Transverse colon (tissue), 4 donors: ENCODE measurements around the gene ACTRT2. TPM values are rescaled to one million over a fixed set of nuclear protein-coding genes. Genes with fewer than 3 reads are reported as not detected.

Source experiments
- DNase-seq: peaks from one replicate; pipeline ENCODE4 v3.0.0-alpha.2; 2019
- H3K27ac ChIP-seq, 4 donors: fragments of 200-600 bp; sonication (generic); 2 replicates each; pipeline ENCODE4 v1.5.1; 2016 to 2018; ENCODE audit warnings: inconsistent platforms in 4 of 4
- H3K27me3 ChIP-seq: fragments of 200-600 bp; sonication (generic); 2 replicates; pipeline ENCODE4 v1.5.1; 2017; ENCODE audit warnings: inconsistent platforms
- H3K36me3 ChIP-seq, 4 donors: fragments of 200-600 bp; sonication (generic); 2 replicates each; pipeline ENCODE4 v1.5.1; 2017 to 2019; ENCODE audit warnings: inconsistent platforms in 4 of 4
- H3K4me1 ChIP-seq, 4 donors: fragments of 200-600 bp; sonication (generic); 2 replicates each; pipeline ENCODE4 v1.5.1; 2017 to 2020; ENCODE audit warnings: inconsistent platforms in 4 of 4
- H3K4me3 ChIP-seq, 4 donors: fragments of 200-600 bp; sonication (generic); 1 replicate in 1 of 4; 2 replicates in 3 of 4; pipeline versions ENCODE4 v1.5.1 to v1.6.1; 2017 to 2019; ENCODE audit warnings: inconsistent platforms in 4 of 4
- H3K9me3 ChIP-seq, 2 donors: fragments of 200-600 bp; sonication (generic); 2 replicates each; pipeline ENCODE4 v1.5.1; 2017 to 2019; ENCODE audit warnings: inconsistent platforms in 2 of 2
- EP300 ChIP-seq: sonication (generic); formaldehyde crosslinking; IDR thresholded peaks from one replicate; pipeline ENCODE4 v1.6.1; 2017; ENCODE audit warnings: antibody characterized with exemption, low read depth
- POLR2A ChIP-seq: fragments of 450-650 bp; IDR thresholded peaks from one replicate; pipeline ENCODE4 v1.6.1; 2016; ENCODE audit warnings: antibody characterized with exemption, mild to moderate bottlenecking, moderate library complexity
- POLR2AphosphoS5 ChIP-seq, 3 donors: sonication (generic); formaldehyde crosslinking; IDR thresholded peaks; one replicate each; pipeline ENCODE4 v1.6.1; 2016; ENCODE audit warnings: antibody characterized with exemption in 3 of 3
- WGBS, 2 donors: methylation state at CpG; one replicate each; pipeline ENCODE4 v1.1.5; 2018; ENCODE audit warnings: low coverage in 1 of 2; 5-methylcytosine and 5-hydroxymethylcytosine counted together
- in situ Hi-C, 4 donors: fragments of 200-750 bp; cut with MboI; loops; one replicate each; pipeline versions ENCODE4 v1.15.0 to v1.15.1; 2017; ENCODE audit warnings: low sequenced_read_pairs in 3 of 4, low pct_ligation_motif_present in 1 of 4, low pct_unique_long_range_greater_than_20kb in 1 of 4
- intact Hi-C: fragments of 100-400 bp; cut with DNase I; formaldehyde crosslinking; loops from one replicate; pipeline ENCODE4 v1.15.1; 2023; ENCODE audit warnings: low total_unique reads
- total RNA-seq, 4 donors: library from RNA; depleted of rRNA; stranded (reverse); fragments of >200 nt; gene quantifications; one replicate each; pipeline ENCODE4 v1.1.0, GENCODE V29; 2016
- TF ChIP-seq, protein P1 (sequence below), 5 experiments: fragments of 200-600 bp in 3 of 5; fragments of 450-650 bp in 2 of 5; sonication (generic) in 3 of 5; IDR thresholded peaks; 1 replicate in 2 of 5; 2 replicates in 3 of 5; pipeline ENCODE4 v1.5.1; 2016 to 2017; ENCODE audit warnings: antibody characterized with exemption in 5 of 5, inconsistent platforms in 3 of 5, mild to moderate bottlenecking in 2 of 5, moderate library complexity in 1 of 5

Gene ACTRT2
- total RNA-seq, 4 donors from 2014 or later, result not detected

DNA sequence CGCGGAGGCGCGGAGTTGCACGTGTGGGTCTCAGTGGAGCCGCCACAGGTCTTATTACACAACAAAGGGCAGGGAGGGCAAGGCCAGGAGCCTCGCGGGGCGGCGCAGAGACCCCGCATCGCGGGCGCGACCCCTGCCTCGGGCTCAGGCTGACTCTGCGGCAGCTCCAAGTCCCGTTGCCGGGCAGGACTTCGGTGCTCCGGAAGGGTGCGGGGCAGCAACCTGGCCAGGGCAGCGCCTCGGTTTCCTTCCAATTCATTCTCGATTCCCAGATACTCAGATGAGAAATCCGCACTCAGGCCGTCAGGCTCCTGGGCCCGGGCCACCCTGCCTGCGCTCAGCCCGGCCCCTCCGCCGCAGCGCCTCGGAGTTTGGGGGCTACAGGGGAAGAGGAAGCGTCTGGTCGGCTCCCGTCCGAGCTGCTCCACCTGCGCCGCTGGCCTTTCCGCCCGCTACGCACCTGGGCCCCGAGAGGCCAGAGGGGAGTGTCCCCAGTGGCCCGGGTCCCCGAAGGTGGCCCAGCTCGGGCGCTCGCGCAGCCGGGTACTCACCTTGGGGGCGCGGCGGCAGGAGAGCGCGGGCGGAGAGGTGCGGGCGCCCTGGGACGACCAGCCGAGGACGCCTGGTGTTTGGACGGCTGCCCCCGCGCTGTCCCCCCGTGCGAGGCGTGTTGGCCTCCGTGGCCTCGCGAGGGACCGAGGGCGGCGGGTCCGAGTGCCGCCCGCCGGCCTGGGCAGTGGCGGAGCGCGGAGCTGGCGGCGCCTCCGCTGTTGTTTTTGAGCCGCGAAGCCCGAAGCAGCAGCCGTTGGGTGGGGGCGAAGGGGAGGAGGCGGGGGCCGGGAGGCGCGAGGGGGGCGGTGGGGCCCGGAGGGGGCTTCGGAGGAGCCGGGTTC, 46.6 kb downstream of the ACTRT2 start:
- H3K27me3 ChIP-seq, result peaks cover 94% of the 10 kb centered on the region
- H3K4me3 ChIP-seq, result peak overlapping the region in 3 of 4 donors; percentile 23 to 51 (median 27)
- no peak for TF ChIP-seq POLR2AphosphoS5 (IDR thresholded peaks at IDR 0.05)
- 6% methylated on average over 45 of the region's 97 CpGs; no CpG with 5 or more reads in 1 of the 2 donors for WGBS, 2 donors
- in situ Hi-C loops, result no loop called here
- no peak for DNase-seq
- peaks cover 19 to 39% (median 28%) of the 10 kb centered on the region in 4 donors for H3K4me1 ChIP-seq
- intact Hi-C loops, result no loop called here
- H3K36me3 ChIP-seq, result no peaks in the 10 kb centered on the region
- no peaks in the 10 kb centered on the region for H3K9me3 ChIP-seq
- H3K27ac ChIP-seq, result peak overlapping the region in 1 of 4 donors; percentile 46

DNA sequence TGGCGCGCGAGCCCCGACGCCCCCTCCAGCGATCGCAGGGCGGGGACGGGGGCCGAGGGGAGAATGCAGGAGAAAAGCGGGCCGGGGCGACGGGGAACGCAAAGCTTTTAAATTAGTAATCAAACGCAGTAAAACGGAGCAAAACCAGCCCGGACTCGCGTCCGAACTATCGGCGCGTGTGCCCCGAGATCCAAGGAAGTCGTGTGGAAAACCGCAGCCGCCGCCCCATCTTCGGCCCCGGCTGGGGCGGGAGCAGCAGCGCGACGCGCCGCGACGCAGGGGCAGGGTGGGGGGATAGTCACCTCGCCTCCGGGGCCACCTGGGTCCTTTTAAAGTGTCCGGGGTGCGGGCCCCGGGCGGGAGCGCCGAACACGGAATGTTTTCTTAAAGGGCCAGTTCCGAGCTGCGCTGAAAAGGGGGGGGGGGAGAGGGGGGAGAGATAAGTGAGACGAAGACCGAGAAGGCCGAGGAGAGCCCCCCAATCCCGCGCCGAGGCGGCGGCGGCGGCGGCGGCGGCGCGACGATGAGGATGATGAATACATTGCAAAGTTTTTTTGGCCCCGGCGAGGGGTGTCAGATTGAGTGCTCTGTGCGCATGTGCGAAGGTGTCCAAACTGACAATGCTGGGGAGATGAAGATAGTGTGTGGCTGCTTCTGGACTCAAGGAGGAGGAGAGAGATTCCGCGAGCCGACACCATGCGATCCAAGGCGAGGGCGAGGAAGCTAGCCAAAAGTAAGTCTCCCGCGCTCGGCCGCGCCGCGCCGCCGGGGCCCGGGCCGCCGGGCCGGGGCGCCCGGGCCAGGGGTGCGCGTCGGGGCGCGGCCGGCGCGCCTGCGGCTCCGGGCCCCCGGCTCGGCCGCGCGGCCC, 47.5 kb downstream of the ACTRT2 start, which contains the start of gene PRDM16:
Gene PRDM16 (plus strand): TSS at position 640 of the 868 bp plus-strand sequence. CDS start 57 bp downstream, at position 697.
- 2% methylated on average over 97 of the region's 106 CpGs; no CpG with 5 or more reads in 1 of the 2 donors for WGBS, 2 donors
- Histone ChIP-seq H3K27me3 (peaks cover 94% of the 10 kb centered on the region), H3K27ac (peak within 1 kb of the TSS; percentile 16 to 69 (median 58)), H3K4me1 (peaks cover 14 to 35% (median 22%) of the 10 kb centered on the region in 4 donors), H3K36me3 (no peaks in the 10 kb centered on the region), H3K4me3 (peak within 1 kb of the TSS; percentile 58 to 66 (median 66)), H3K9me3 (no peaks in the 10 kb centered on the region)
- intact Hi-C loops, result no loop called here
- TF ChIP-seq POLR2AphosphoS5 (IDR thresholded peaks at IDR 0.05) (no peak), POLR2A (no peak), EP300 (no peak)
- TF ChIP-seq, protein P1, sequence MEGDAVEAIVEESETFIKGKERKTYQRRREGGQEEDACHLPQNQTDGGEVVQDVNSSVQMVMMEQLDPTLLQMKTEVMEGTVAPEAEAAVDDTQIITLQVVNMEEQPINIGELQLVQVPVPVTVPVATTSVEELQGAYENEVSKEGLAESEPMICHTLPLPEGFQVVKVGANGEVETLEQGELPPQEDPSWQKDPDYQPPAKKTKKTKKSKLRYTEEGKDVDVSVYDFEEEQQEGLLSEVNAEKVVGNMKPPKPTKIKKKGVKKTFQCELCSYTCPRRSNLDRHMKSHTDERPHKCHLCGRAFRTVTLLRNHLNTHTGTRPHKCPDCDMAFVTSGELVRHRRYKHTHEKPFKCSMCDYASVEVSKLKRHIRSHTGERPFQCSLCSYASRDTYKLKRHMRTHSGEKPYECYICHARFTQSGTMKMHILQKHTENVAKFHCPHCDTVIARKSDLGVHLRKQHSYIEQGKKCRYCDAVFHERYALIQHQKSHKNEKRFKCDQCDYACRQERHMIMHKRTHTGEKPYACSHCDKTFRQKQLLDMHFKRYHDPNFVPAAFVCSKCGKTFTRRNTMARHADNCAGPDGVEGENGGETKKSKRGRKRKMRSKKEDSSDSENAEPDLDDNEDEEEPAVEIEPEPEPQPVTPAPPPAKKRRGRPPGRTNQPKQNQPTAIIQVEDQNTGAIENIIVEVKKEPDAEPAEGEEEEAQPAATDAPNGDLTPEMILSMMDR (IDR thresholded peaks at IDR 0.05), result no peak
- in situ Hi-C loops, result no loop called here
- DNase-seq, result no peak

DNA sequence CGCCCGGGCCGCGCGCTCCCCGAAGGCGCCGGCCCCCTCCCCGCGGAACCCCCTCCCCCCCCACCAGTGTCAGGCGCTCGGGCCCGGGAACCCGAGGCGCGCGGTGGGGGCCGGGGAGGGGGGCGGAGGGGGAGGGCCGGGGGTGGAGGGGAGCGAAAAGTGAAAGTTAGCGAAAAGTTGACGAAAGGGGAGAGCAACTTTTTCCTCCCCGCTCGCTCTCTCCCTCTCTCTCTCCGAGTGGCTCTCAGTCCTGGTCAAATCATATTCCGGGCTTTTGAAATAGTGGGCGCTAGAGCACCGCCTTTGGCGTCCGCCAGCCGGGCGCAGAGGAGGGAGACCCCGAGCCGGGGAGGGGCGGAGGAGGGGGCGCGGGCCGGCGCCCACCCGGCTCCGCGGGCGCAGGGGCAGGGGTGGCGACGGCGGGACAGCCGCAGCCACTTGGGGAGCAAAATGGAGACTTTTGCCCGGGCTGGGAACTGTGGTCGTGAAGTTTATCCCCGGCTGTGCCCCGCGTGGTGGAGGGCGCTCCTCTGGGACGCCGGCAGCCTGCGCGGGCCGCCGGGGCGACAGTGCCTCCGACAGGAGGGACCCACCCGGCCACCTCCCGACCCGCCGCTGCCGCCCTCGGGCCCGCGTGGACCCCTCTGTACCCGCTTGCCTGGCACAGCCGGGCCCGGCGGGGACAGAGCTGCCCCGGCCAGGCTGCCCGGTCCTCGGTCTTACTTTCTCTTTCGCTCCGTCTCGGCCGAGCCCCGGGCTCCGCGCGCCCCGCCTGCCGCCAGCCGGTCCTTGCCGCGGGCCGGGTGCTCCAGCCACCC, 48.4 kb downstream of the ACTRT2 start:
- peaks cover 14 to 31% (median 21%) of the 10 kb centered on the region in 4 donors for H3K4me1 ChIP-seq
- in situ Hi-C loops, result no loop called here
- H3K27me3 ChIP-seq, result peaks cover 94% of the 10 kb centered on the region
- DNase-seq, result peak; percentile 22
- H3K4me3 ChIP-seq, result peak overlapping the region; percentile 58 to 66 (median 66)
- peak overlapping the region; percentile 14 to 69 (median 58) for H3K27ac ChIP-seq
- no peak for TF ChIP-seq POLR2A
- TF ChIP-seq, protein P1 (IDR thresholded peaks at IDR 0.05), result peak in 2 of 5 experiments; percentile 18 to 22
- no peak for TF ChIP-seq POLR2AphosphoS5 (IDR thresholded peaks at IDR 0.05)
- no peak for TF ChIP-seq EP300
- no peaks in the 10 kb centered on the region for H3K36me3 ChIP-seq
- 4% methylated on average over 5 of the region's 91 CpGs; no CpG with 5 or more reads in 1 of the 2 donors for WGBS, 2 donors
- intact Hi-C loops, result no loop called here
- no peaks in the 10 kb centered on the region for H3K9me3 ChIP-seq

DNA sequence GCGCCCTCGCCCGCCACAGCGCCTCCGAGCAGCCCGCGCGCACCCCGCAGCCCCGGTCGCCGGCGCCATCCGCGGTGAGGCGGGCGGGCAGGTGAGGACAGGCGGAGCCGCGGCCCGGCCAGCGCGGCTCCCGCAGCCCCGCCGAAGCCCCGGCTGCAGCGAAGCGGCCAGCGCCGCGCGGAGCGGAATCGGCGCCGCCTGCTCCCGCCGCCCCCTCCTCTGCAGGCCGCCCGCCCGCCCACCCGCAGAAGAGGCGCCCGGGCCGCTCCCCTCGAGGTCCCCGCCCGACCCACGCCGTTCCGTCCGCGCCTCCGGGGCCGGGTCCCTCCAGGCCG, 49.0 kb downstream of the ACTRT2 start:
- H3K36me3 ChIP-seq, result no peaks in the 10 kb centered on the region
- TF ChIP-seq POLR2AphosphoS5 (IDR thresholded peaks at IDR 0.05) (no peak), EP300 (no peak), POLR2A (no peak)
- TF ChIP-seq, protein P1 (IDR thresholded peaks at IDR 0.05), result no peak
- H3K27ac ChIP-seq, result peak overlapping the region in 1 of 4 donors; percentile 40
- DNase-seq, result no peak
- peaks cover 94% of the 10 kb centered on the region for H3K27me3 ChIP-seq
- H3K4me1 ChIP-seq, result peaks cover 14 to 31% (median 21%) of the 10 kb centered on the region in 4 donors
- WGBS, 2 donors, result 20% methylated on average over 16 of the region's 57 CpGs; no CpG with 5 or more reads in 1 of the 2 donors
- no peaks in the 10 kb centered on the region for H3K9me3 ChIP-seq
- intact Hi-C loops (no loop called here), in situ Hi-C loops (no loop called here)
- H3K4me3 ChIP-seq, result peak overlapping the region in 3 of 4 donors; percentile 66
